ENCODE results near the gene RETSAT.

Gene RETSAT

GRCh38 chr2:85307527-85307897 lies 46.8 kb downstream of the RETSAT start:
- no peak for DNase-seq (ENCODE audit: low read depth)

GRCh38 chr2:85303780-85304531 lies 50.4 kb downstream of the RETSAT start:
- DNase-seq (ENCODE audit: low read depth), result no peak

GRCh38 chr2:85302121-85302520 lies 52.2 kb downstream of the RETSAT start:
- no peak for DNase-seq (ENCODE audit: low read depth)
